ENCODE measurements around the gene PCDHB9.
"Not testable (repeated sequence)": the region's sequence is repeated elsewhere in the genome, so short reads cannot be mapped to it uniquely, and the experiment has no call there.

Gene PCDHB9

GRCh38 chr5:141223112-141223783, 36.3 kb downstream of the PCDHB9 start, which contains the start of gene PCDHB14:
Gene PCDHB14 (plus strand): TSS chr5:141223343. CDS start chr5:141223506, 163 bp downstream.
- DNase-seq (ENCODE audit: insufficient read length, low spot score) (no peak), FAIRE-seq (no peak)
- TF ChIP-seq CTCF (IDR thresholded peaks at IDR 0.05; ENCODE audit: insufficient read depth, missing control alignments) = peak; percentile 49

GRCh38 chr5:141224844-141225243, 37.9 kb downstream of the PCDHB9 start:
- FAIRE-seq; DNase-seq (ENCODE audit: insufficient read length, low spot score): not testable (repeated sequence)

- not testable (repeated sequence) for FAIRE-seq; DNase-seq (ENCODE audit: insufficient read length, low spot score)
Observed at GRCh38 chr5:141225421-141225820, 38.5 kb downstream of the PCDHB9 start.

GRCh38 chr5:141234109-141234667, 47.2 kb downstream of the PCDHB9 start:
- FAIRE-seq (no peak), DNase-seq (ENCODE audit: insufficient read length, low spot score) (no peak)
- peak; percentile 38 for TF ChIP-seq CTCF (IDR thresholded peaks at IDR 0.05; ENCODE audit: insufficient read depth, missing control alignments)

GRCh38 chr5:141235922-141236321, 49.0 kb downstream of the PCDHB9 start:
- not testable (repeated sequence) for DNase-seq (ENCODE audit: insufficient read length, low spot score); FAIRE-seq

GRCh38 chr5:141236516-141237313, 49.8 kb downstream of the PCDHB9 start:
- DNase-seq (ENCODE audit: insufficient read length, low spot score) (no peak), FAIRE-seq (no peak)
- no peak for TF ChIP-seq CTCF (IDR thresholded peaks at IDR 0.05; ENCODE audit: insufficient read depth, missing control alignments)

Measured in D721Med (cell line).